ENCODE data around the gene MYO3B. TPM values are rescaled to one million over a fixed set of nuclear protein-coding genes. Genes with fewer than 3 reads are reported as not detected.

The MYO3B gene
- total and polyA plus RNA-seq, 2 of the 8 experiments (the other 6 are each of a cell fraction or from before 2014, with no cell fraction given), result 0.17 to 0.19 TPM

GRCh38 chr2:170548304-170548703 is 370.4 kb downstream of the MYO3B start:
- Histone ChIP-seq H2BK12ac (ENCODE audit: low read depth, low read length) (no peak overlapping the region), H4K5ac (ENCODE audit: insufficient read length, low read depth, low read length) (no peak overlapping the region), H3K4me3 (ENCODE audit: extremely low read depth in 1 of 4, insufficient read depth in 2 of 4, low read depth in 3 of 4, low read length in 4 of 4) (no peak overlapping the region), H2AFZ (ENCODE audit: low read length) (no peak overlapping the region), H3K4me2 (ENCODE audit: insufficient read depth in 1 of 2, low read depth in 2 of 2, low read length in 2 of 2) (no peak overlapping the region), H3K4ac (replicated peaks; ENCODE audit: insufficient read length, low read depth, low read length) (no peak overlapping the region), H3K23ac (ENCODE audit: insufficient read length) (no peak overlapping the region), H4K20me1 (replicated peaks in 1 of 2; ENCODE audit: control insufficient read depth in 1 of 2, insufficient read depth in 2 of 2, low read length in 2 of 2) (no peaks in the 10 kb centered on the region), H3K36me3 (ENCODE audit: control insufficient read depth in 2 of 4, insufficient read depth in 4 of 4, low read length in 3 of 4) (no peaks in the 10 kb centered on the region; a peak in 1 of 8 replicates), H3K79me1 (ENCODE audit: low read depth, low read length) (no peaks in the 10 kb centered on the region), H2BK15ac (ENCODE audit: low read length) (no peak overlapping the region), H3K9ac (replicated peaks in 1 of 4; ENCODE audit: extremely low read depth in 1 of 4, low read depth in 3 of 4, low read length in 3 of 4) (no peak overlapping the region), H2BK120ac (replicated peaks; ENCODE audit: low read depth, low read length) (no peak overlapping the region), H3K79me2 (ENCODE audit: control insufficient read depth in 1 of 2, insufficient read depth in 2 of 2, low read length in 2 of 2) (no peaks in the 10 kb centered on the region), H3K14ac (ENCODE audit: insufficient read length) (no peak overlapping the region), H4K8ac (ENCODE audit: extremely low read depth, insufficient read depth, low read length) (no peak overlapping the region), H4K91ac (replicated peaks; ENCODE audit: insufficient read length, low read length) (no peak overlapping the region), H3K27me3 (replicated peaks in 1 of 4; ENCODE audit: control insufficient read depth in 3 of 4, extremely low read depth in 1 of 4, insufficient read depth in 3 of 4, low read length in 3 of 4) (no peaks in the 10 kb centered on the region), H3K23me2 (ENCODE audit: low read depth, low read length) (no peaks in the 10 kb centered on the region), H3K9me3 (ENCODE audit: insufficient read depth in 2 of 2, low read depth in 1 of 2, low read length in 1 of 2) (peaks cover 12 to 16% of the 10 kb centered on the region in 2 experiments), H3K18ac (ENCODE audit: extremely low read depth, low read length) (no peak overlapping the region), H3K4me1 (replicated peaks in 1 of 4; ENCODE audit: control insufficient read depth in 3 of 4, insufficient read depth in 4 of 4, low read length in 3 of 4) (no peaks in the 10 kb centered on the region), H2BK5ac (ENCODE audit: low read depth, low read length) (no peak overlapping the region), H3K27ac (ENCODE audit: low read depth, low read length) (no peak overlapping the region), H3K56ac (replicated peaks; ENCODE audit: insufficient read length, low read depth, low read length) (no peak overlapping the region), H2AK5ac (ENCODE audit: low read depth, low read length) (no peak overlapping the region), H2BK20ac (ENCODE audit: low read length) (no peak overlapping the region)
- 83% methylated on average over 2 of the region's 2 CpGs; no CpG with 5 or more reads in 1 of the 2 experiments for WGBS, 2 experiments (ENCODE audit: extremely low coverage in 1 of 2, insufficient coverage in 1 of 2, insufficient read length in 1 of 2, insufficient replicate concordance in 2 of 2, low coverage in 1 of 2, low lambda C conversion rate in 2 of 2, missing lambda C conversion rate in 1 of 2)
- ChIA-PET CTCF (ENCODE audit: partially characterized antibody) (interaction anchor here (0.8 to 1.3 kb wide), 3 partner anchors 15 to 139 kb away, joined by 3 to 4 read pairs (median 3); no protein-coding TSS in a partner anchor), POLR2A (ENCODE audit: partially characterized antibody) (no interaction called here)
- DNase-seq (ENCODE audit: low read depth in 1 of 2, low spot score in 2 of 2) (no peak), FAIRE-seq (no peak)
- no peak for TF ChIP-seq MAX (IDR thresholded peaks at IDR 0.05)
- TF ChIP-seq KDM5A (IDR thresholded peaks at IDR 0.05; ENCODE audit: low read length), result no peak
- no peak for TF ChIP-seq RAD21 (IDR thresholded peaks at IDR 0.05 in 1 of 2, conservative IDR thresholded peaks at IDR 0.05 in 1 of 2; ENCODE audit: low read depth in 2 of 2, low read length in 2 of 2)
- TF ChIP-seq EZH2 (IDR thresholded peaks at IDR 0.05; ENCODE audit: low read depth, low read length, severe bottlenecking), result no peak
- no peak for TF ChIP-seq TCF12 (IDR thresholded peaks at IDR 0.05; ENCODE audit: low read depth, low read length)
- TF ChIP-seq CTBP2 (IDR thresholded peaks at IDR 0.05; ENCODE audit: borderline replicate concordance, insufficient read depth, insufficient read length, low read length), result no peak
- no peak for TF ChIP-seq TAF1 (IDR thresholded peaks at IDR 0.05; ENCODE audit: low read depth, low read length)
- TF ChIP-seq BRCA1 (IDR thresholded peaks at IDR 0.05; ENCODE audit: low read depth, low read length), result no peak
- no peak for TF ChIP-seq SUZ12 (IDR thresholded peaks at IDR 0.05; ENCODE audit: low read length)
- no peak for TF ChIP-seq SP1 (IDR thresholded peaks at IDR 0.05; ENCODE audit: low read depth, low read length)
- no peak for TF ChIP-seq POLR2A (IDR thresholded peaks at IDR 0.05; ENCODE audit: control extremely low read depth in 1 of 2, low read depth in 2 of 2, low read length in 2 of 2)
- no peak for TF ChIP-seq PHF8 (conservative IDR thresholded peaks at IDR 0.05; ENCODE audit: low read depth, low read length)
- no peak for TF ChIP-seq RNF2 (IDR thresholded peaks at IDR 0.05; ENCODE audit: borderline replicate concordance, low read depth, low read length, missing control alignments, poor library complexity, severe bottlenecking)
- TF ChIP-seq JUND (IDR thresholded peaks at IDR 0.05; ENCODE audit: low read length), result no peak
